HUES64 (cell line): Measurements from ENCODE around the gene CCDC197.

Source experiments
- H3K27ac ChIP-seq: 2 replicates; pipeline ENCODE4 v1.7.0; 2013; ENCODE audit warnings: low read depth, low read length, inconsistent platforms
- H3K27me3 ChIP-seq: 2 replicates; pipeline ENCODE4 v1.6.1; 2013; ENCODE audit warnings: mild to moderate bottlenecking, low read length; ENCODE audit not compliant: insufficient read depth
- H3K36me3 ChIP-seq: 2 replicates; pipeline ENCODE4 v1.6.1; 2013; ENCODE audit warnings: mild to moderate bottlenecking, low read length; ENCODE audit not compliant: insufficient read depth
- H3K4me1 ChIP-seq: 2 replicates; pipeline ENCODE4 v1.6.1; 2013; ENCODE audit warnings: mild to moderate bottlenecking, low read length, moderate library complexity; ENCODE audit not compliant: insufficient read depth
- H3K4me3 ChIP-seq: 2 replicates; pipeline ENCODE4 v1.5.1; 2013; ENCODE audit warnings: mild to moderate bottlenecking, low read length, moderate library complexity
- H3K9ac ChIP-seq: 2 replicates; pipeline ENCODE4 v1.6.1; 2013; ENCODE audit warnings: mild to moderate bottlenecking, low read depth, low read length
- H3K9me3 ChIP-seq: 2 replicates; pipeline ENCODE4 v1.6.1; 2013; ENCODE audit warnings: low read depth, low read length; ENCODE audit not compliant: insufficient read depth
- WGBS: fragments of 150-250, 120-280 bp; methylation state at CpG from one replicate; pipeline ENCODE4 v1.1.7; 2013; ENCODE audit warnings: missing lambda C conversion rate; 5-methylcytosine and 5-hydroxymethylcytosine counted together

The CCDC197 gene

GRCh38 chr14:93981316-93982229, 15.5 kb upstream of the CCDC197 start:
- Histone ChIP-seq H3K27ac (no peak overlapping the region), H3K9ac (no peak overlapping the region), H3K4me3 (no peak overlapping the region), H3K36me3 (no peaks in the 10 kb centered on the region), H3K4me1 (peaks cover 5% of the 10 kb centered on the region; the same call in 1 of the 2 replicates), H3K9me3 (no peaks in the 10 kb centered on the region), H3K27me3 (no peaks in the 10 kb centered on the region)
- 91% methylated on average over 9 of the region's 9 CpGs for WGBS

GRCh38 chr14:93982230-93983007, 14.7 kb upstream of the CCDC197 start:
- Histone ChIP-seq H3K9me3 (no peaks in the 10 kb centered on the region), H3K9ac (no peak overlapping the region), H3K4me3 (no peak overlapping the region), H3K27ac (no peak overlapping the region), H3K36me3 (no peaks in the 10 kb centered on the region), H3K4me1 (peaks cover 8% of the 10 kb centered on the region; the same call in 1 of the 2 replicates), H3K27me3 (no peaks in the 10 kb centered on the region)
- 84% methylated on average over 10 of the region's 10 CpGs for WGBS

GRCh38 chr14:93984070-93984469, 13.0 kb upstream of the CCDC197 start:
- no peaks in the 10 kb centered on the region for H3K27me3 ChIP-seq
- H3K36me3 ChIP-seq: no peaks in the 10 kb centered on the region
- 64% methylated on average over 3 of the region's 3 CpGs for WGBS
- no peaks in the 10 kb centered on the region for H3K9me3 ChIP-seq
- H3K9ac ChIP-seq: no peak overlapping the region
- peaks cover 11% of the 10 kb centered on the region; the same call in 1 of the 2 replicates for H3K4me1 ChIP-seq
- no peak overlapping the region for H3K4me3 ChIP-seq
- H3K27ac ChIP-seq: no peak overlapping the region

GRCh38 chr14:93984987-93985410, 12.1 kb upstream of the CCDC197 start:
- Histone ChIP-seq H3K9me3 (no peaks in the 10 kb centered on the region), H3K4me1 (peaks cover 11% of the 10 kb centered on the region; the same call in 1 of the 2 replicates), H3K27ac (no peak overlapping the region), H3K9ac (no peak overlapping the region), H3K27me3 (no peaks in the 10 kb centered on the region), H3K4me3 (no peak overlapping the region), H3K36me3 (no peaks in the 10 kb centered on the region)
- WGBS: 48% methylated on average over 7 of the region's 7 CpGs

- WGBS: 81% methylated on average over 9 of the region's 9 CpGs
Observed at GRCh38 chr14:93986955-93987354, 10.1 kb upstream of the CCDC197 start.

GRCh38 chr14:93987376-93987775, 9.7 kb upstream of the CCDC197 start:
- Histone ChIP-seq H3K4me3 (no peak overlapping the region), H3K36me3 (no peaks in the 10 kb centered on the region), H3K4me1 (peaks cover 11% of the 10 kb centered on the region; the same call in 1 of the 2 replicates), H3K9me3 (no peaks in the 10 kb centered on the region), H3K27me3 (no peaks in the 10 kb centered on the region), H3K27ac (no peak overlapping the region), H3K9ac (no peak overlapping the region)
- WGBS: 82% methylated on average over 12 of the region's 12 CpGs

More at GRCh38 chr14:93986955-93987354, 10.1 kb upstream of the CCDC197 start:
- Histone ChIP-seq H3K27ac (no peak overlapping the region), H3K36me3 (no peaks in the 10 kb centered on the region), H3K4me1 (peaks cover 11% of the 10 kb centered on the region; the same call in 1 of the 2 replicates), H3K27me3 (no peaks in the 10 kb centered on the region), H3K9me3 (no peaks in the 10 kb centered on the region), H3K9ac (no peak overlapping the region), H3K4me3 (no peak overlapping the region)

GRCh38 chr14:93987815-93988476, 9.2 kb upstream of the CCDC197 start:
- Histone ChIP-seq H3K9me3 (no peaks in the 10 kb centered on the region), H3K27ac (no peak overlapping the region), H3K36me3 (no peaks in the 10 kb centered on the region), H3K9ac (no peak overlapping the region), H3K4me3 (no peak overlapping the region), H3K4me1 (peaks cover 11% of the 10 kb centered on the region; the same call in 1 of the 2 replicates), H3K27me3 (no peaks in the 10 kb centered on the region)
- WGBS: 39% methylated on average over 3 of the region's 3 CpGs

- WGBS: 79% methylated on average over 4 of the region's 4 CpGs
- Histone ChIP-seq H3K36me3 (no peaks in the 10 kb centered on the region), H3K4me3 (no peak overlapping the region), H3K27ac (no peak overlapping the region), H3K27me3 (no peaks in the 10 kb centered on the region), H3K9ac (no peak overlapping the region), H3K4me1 (0 out of 2 replicates have a peak, but pooled peaks cover 6% of the 10 kb centered on the region), H3K9me3 (no peaks in the 10 kb centered on the region)
Observed at GRCh38 chr14:93989939-93990338, 7.2 kb upstream of the CCDC197 start.

GRCh38 chr14:93991212-93991611, 5.9 kb upstream of the CCDC197 start:
- no peaks in the 10 kb centered on the region for H3K27me3 ChIP-seq
- no peaks in the 10 kb centered on the region for H3K36me3 ChIP-seq
- H3K9ac ChIP-seq: no peak overlapping the region
- WGBS: 90% methylated on average over 10 of the region's 10 CpGs
- no peaks in the 10 kb centered on the region for H3K9me3 ChIP-seq
- no peak overlapping the region for H3K4me3 ChIP-seq
- H3K4me1 ChIP-seq: 0 out of 2 replicates have a peak, but pooled peaks cover 6% of the 10 kb centered on the region
- no peak overlapping the region for H3K27ac ChIP-seq

- 95% methylated on average over 4 of the region's 4 CpGs for WGBS
Observed at GRCh38 chr14:93991649-93992048, 5.5 kb upstream of the CCDC197 start.

More at GRCh38 chr14:93991649-93992048, 5.5 kb upstream of the CCDC197 start:
- H3K27ac ChIP-seq: no peak overlapping the region
- H3K4me3 ChIP-seq: no peak overlapping the region
- H3K4me1 ChIP-seq: 0 out of 2 replicates have a peak, but pooled peaks cover 6% of the 10 kb centered on the region
- no peaks in the 10 kb centered on the region for H3K9me3 ChIP-seq
- no peak overlapping the region for H3K9ac ChIP-seq
- H3K27me3 ChIP-seq: no peaks in the 10 kb centered on the region
- no peaks in the 10 kb centered on the region for H3K36me3 ChIP-seq
